SK-N-SH (cell line): Measurements from ENCODE around the gene SCRG1. TPM values are rescaled to one million over a fixed set of nuclear protein-coding genes. Genes with fewer than 3 reads are reported as not detected.

ENCODE experiments used
- CTCF ChIA-PET: fragments of 300-600, 350-600 bp; formaldehyde crosslinking; extraction: SDS; loops from one replicate; lab custom pipeline; 2021; lab: Yijun Ruan, JAX
- POLR2A ChIA-PET: fragments of 350-600 bp; sonication (Branson Sonifier 250); formaldehyde crosslinking; extraction: SDS; loops from one replicate; lab custom pipeline; 2020; ENCODE audit warnings: antibody characterized with exemption, inconsistent platforms; lab: Yijun Ruan, JAX
- DNase-seq: peaks from one replicate; pipeline ENCODE4 v3.0.0; 2012
- H2AFZ ChIP-seq: fragments of 200-600 bp; sonication (generic); 2 replicates; pipeline ENCODE4 v1.8.1; 2016; ENCODE audit warnings: antibody characterized with exemption, mild to moderate bottlenecking, low read depth
- H3F3A ChIP-seq: fragments of 200-600 bp; sonication (generic); replicated peaks from 2 replicates; pipeline ENCODE3; 2016; ENCODE audit warnings: antibody characterized with exemption, mild to moderate bottlenecking; ENCODE audit not compliant: insufficient read depth
- H3K27ac ChIP-seq, 2 experiments: fragments of 200-500 bp in 1 of 2; fragments of 200-600 bp in 1 of 2; sonication (Bioruptor generic) in 1 of 2; sonication (generic), shearing (Covaris generic) in 1 of 2; 2 replicates each; pipeline versions ENCODE4 v1.5.1 to v1.6.1; 2014 to 2016; ENCODE audit warnings: low read depth in 2 of 2, inconsistent platforms in 1 of 2, low read length in 1 of 2, mild to moderate bottlenecking in 1 of 2, mixed read lengths in 1 of 2
- H3K27me3 ChIP-seq: fragments of 200-600 bp; sonication (generic), shearing (Covaris generic); 2 replicates; pipeline ENCODE4 v1.6.1; 2016; ENCODE audit warnings: mixed run types; ENCODE audit not compliant: insufficient read depth
- H3K36me3 ChIP-seq, 2 experiments: fragments of 200-500 bp in 1 of 2; fragments of 200-600 bp in 1 of 2; sonication (Bioruptor generic) in 1 of 2; sonication (generic) in 1 of 2; replicated peaks in 1 of 2; 2 replicates each; pipeline versions ENCODE3 to v1.5.1; 2014 to 2016; ENCODE audit warnings: low read length in 1 of 2, mild to moderate bottlenecking in 1 of 2; ENCODE audit not compliant: insufficient read depth in 2 of 2, control insufficient read depth in 1 of 2
- H3K4me1 ChIP-seq, 2 experiments: fragments of 200-500 bp in 1 of 2; fragments of 200-600 bp in 1 of 2; sonication (Bioruptor generic) in 1 of 2; sonication (generic), shearing (Covaris generic) in 1 of 2; 2 replicates each; pipeline versions ENCODE4 v1.5.1 to v1.6.1; 2014 to 2016; ENCODE audit warnings: low read depth in 1 of 2, low read length in 1 of 2, mixed run types in 1 of 2; ENCODE audit not compliant: insufficient read depth in 2 of 2, control insufficient read depth in 1 of 2
- H3K4me2 ChIP-seq: fragments of 200-600 bp; sonication (generic), shearing (Covaris generic); 2 replicates; pipeline ENCODE4 v1.6.1; 2017; ENCODE audit warnings: mixed run types
- H3K4me3 ChIP-seq, 2 experiments: fragments of 200-500 bp in 1 of 2; fragments of 200-600 bp in 1 of 2; sonication (Bioruptor generic) in 1 of 2; sonication (generic), shearing (Covaris generic) in 1 of 2; 2 replicates each; pipeline versions ENCODE4 v1.5.1 to v1.8.1; 2014 to 2016; ENCODE audit warnings: low read depth in 2 of 2, inconsistent platforms in 1 of 2, low read length in 1 of 2, mild to moderate bottlenecking in 1 of 2, mixed read lengths in 1 of 2, moderate library complexity in 1 of 2
- H3K79me2 ChIP-seq: fragments of 200-600 bp; sonication (generic); 2 replicates; pipeline ENCODE4 v1.8.1; 2017; ENCODE audit warnings: mild to moderate bottlenecking; ENCODE audit not compliant: insufficient read depth
- H3K9ac ChIP-seq: fragments of 200-600 bp; sonication (generic); 2 replicates; pipeline ENCODE4 v1.6.1; 2017; ENCODE audit warnings: mixed run types
- H3K9me2 ChIP-seq: fragments of 200-600 bp; sonication (generic); 2 replicates; pipeline ENCODE4 v1.6.1; 2017; ENCODE audit warnings: mixed run types
- H3K9me3 ChIP-seq: fragments of 200-600 bp; sonication (generic); 2 replicates; pipeline ENCODE4 v1.6.1; 2017; ENCODE audit warnings: mixed run types, mild to moderate bottlenecking, moderate library complexity
- H4K20me1 ChIP-seq: fragments of 200-600 bp; sonication (generic); 2 replicates; pipeline ENCODE4 v1.6.1; 2017; ENCODE audit warnings: mild to moderate bottlenecking, mixed run types; ENCODE audit not compliant: insufficient read depth
- CHD2 ChIP-seq: fragments of 150-350 bp; IDR thresholded peaks from 2 replicates; pipeline ENCODE4 v1.6.1; 2018; ENCODE audit warnings: low read length; ENCODE audit not compliant: partially characterized antibody
- EZH2phosphoT487 ChIP-seq: fragments of 200-600 bp; sonication (generic); IDR thresholded peaks from 2 replicates; pipeline ENCODE4 v1.6.1; 2017; ENCODE audit warnings: low read depth, mixed run types, mild to moderate bottlenecking, antibody characterized with exemption, moderate library complexity, borderline replicate concordance
- FOSL2 ChIP-seq: IDR thresholded peaks from 2 replicates; pipeline ENCODE4 v1.4.0; 2012; ENCODE audit warnings: low read depth, mild to moderate bottlenecking, moderate library complexity, borderline replicate concordance
- FOXJ3 ChIP-seq: sonication (generic); formaldehyde crosslinking; IDR thresholded peaks from 2 replicates; pipeline ENCODE4 v1.5.1; 2020; ENCODE audit warnings: mild to moderate bottlenecking, missing genetic modification reagents
- FOXM1 ChIP-seq: IDR thresholded peaks from 2 replicates; pipeline ENCODE4 v1.4.0; 2012; ENCODE audit warnings: low read depth, mild to moderate bottlenecking
- GABPA ChIP-seq: IDR thresholded peaks from 2 replicates; pipeline ENCODE4 v1.4.0; 2012; ENCODE audit warnings: low read depth, mild to moderate bottlenecking
- GATA2 ChIP-seq: sonication (generic); formaldehyde crosslinking; IDR thresholded peaks from 2 replicates; pipeline ENCODE4 v1.5.0; 2020; ENCODE audit warnings: mild to moderate bottlenecking, missing genetic modification reagents
- MEF2A ChIP-seq: IDR thresholded peaks from 2 replicates; pipeline ENCODE4 v1.4.0; 2012; ENCODE audit warnings: low read depth, borderline replicate concordance
- MXI1 ChIP-seq: IDR thresholded peaks from 2 replicates; pipeline ENCODE4 v1.6.1; 2012; ENCODE audit warnings: mild to moderate bottlenecking, low read depth, low read length, improper control_type of control experiment
- NRF1 ChIP-seq: IDR thresholded peaks from 2 replicates; pipeline ENCODE4 v1.6.1; 2012; ENCODE audit warnings: low read depth, mild to moderate bottlenecking, low read length
- POLR2AphosphoS5 ChIP-seq: IDR thresholded peaks from 2 replicates; pipeline ENCODE4 v1.6.1; 2012; ENCODE audit warnings: low read depth, low read length
- RFX5 ChIP-seq: IDR thresholded peaks from 2 replicates; pipeline ENCODE4 v1.6.1; 2012; ENCODE audit warnings: mild to moderate bottlenecking, improper control_type of control experiment, low read length
- TAF1 ChIP-seq: IDR thresholded peaks from 2 replicates; pipeline ENCODE4 v1.6.1; 2012; ENCODE audit warnings: low read depth, mild to moderate bottlenecking, low read length, moderate library complexity, borderline replicate concordance
- TCF12 ChIP-seq: IDR thresholded peaks from 2 replicates; pipeline ENCODE4 v1.4.0; 2012
- TEAD4 ChIP-seq: IDR thresholded peaks from 2 replicates; pipeline ENCODE4 v1.4.0; 2012; ENCODE audit warnings: mild to moderate bottlenecking, borderline replicate concordance; ENCODE audit not compliant: insufficient read depth
- USF2 ChIP-seq: fragments of 150-350 bp; IDR thresholded peaks from 2 replicates; pipeline ENCODE4 v1.6.1; 2017; ENCODE audit warnings: antibody characterized with exemption, low read length, low read depth, borderline replicate concordance
- YY1 ChIP-seq: IDR thresholded peaks from 2 replicates; pipeline ENCODE4 v1.4.0; 2012; ENCODE audit warnings: low read depth, mild to moderate bottlenecking
- whole genome bisulfite sequencing: methylation state at CpG from one replicate; pipeline ENCODE4 v1.1.6; 2017; ENCODE audit warnings: low lambda C conversion rate; 5-methylcytosine and 5-hydroxymethylcytosine counted together
- polyA plus RNA-seq, 3 experiments: library from polyadenylated mRNA; depleted of rRNA; stranded (reverse); fragments of >200 nt; gene quantifications; 2 replicates each; pipeline ENCODE4 v1.2.3, GENCODE V29; 2012
- TF ChIP-seq, protein P1 (sequence below): fragments of 200-600 bp; sonication (generic); IDR thresholded peaks from 2 replicates; pipeline ENCODE4 v1.6.1; 2017; ENCODE audit warnings: antibody characterized with exemption, mild to moderate bottlenecking, moderate library complexity
- TF ChIP-seq, protein P2 (sequence below): IDR thresholded peaks from 2 replicates; pipeline ENCODE4 v1.4.0; 2012; ENCODE audit warnings: low read depth, borderline replicate concordance
- TF ChIP-seq, protein P3 (sequence below): IDR thresholded peaks from 2 replicates; pipeline ENCODE4 v1.6.1; 2012; ENCODE audit warnings: mild to moderate bottlenecking, low read depth, low read length, moderate library complexity

SCRG1 gene
- polyA plus RNA-seq, 1 of the 3 experiments (the other 2 are of a cell fraction) = 0.16 TPM

DNA sequence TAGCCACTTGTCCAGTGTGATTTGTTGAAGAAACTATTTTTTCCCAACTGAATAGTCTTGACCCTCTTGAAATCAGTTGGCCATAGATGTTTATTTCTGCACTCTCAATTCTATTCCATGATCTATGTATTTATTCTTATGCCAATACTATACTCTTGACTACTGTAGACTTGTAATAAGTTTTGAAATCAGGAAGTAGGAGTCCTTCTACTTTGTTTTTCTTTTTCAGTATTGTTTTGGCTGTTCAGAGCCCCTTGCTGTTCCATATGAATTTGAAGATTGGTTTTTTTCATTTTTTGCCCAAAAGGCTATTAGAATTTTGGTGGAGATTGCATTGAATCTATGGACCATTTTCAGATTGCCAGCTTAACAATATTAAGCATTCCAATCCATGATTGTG, 17.9 kb downstream of the SCRG1 start:
- Histone ChIP-seq H3K27me3 (no peaks in the 10 kb centered on the region), H3K27ac (no peak overlapping the region), H3F3A (no peaks in the 10 kb centered on the region), H3K4me3 (no peak overlapping the region), H3K79me2 (peaks cover 7% of the 10 kb centered on the region), H3K9me2 (no peaks in the 10 kb centered on the region), H3K9ac (no peak overlapping the region), H3K4me2 (no peak overlapping the region), H4K20me1 (no peaks in the 10 kb centered on the region), H2AFZ (no peak overlapping the region), H3K4me1 (no peaks in the 10 kb centered on the region; a peak in 1 of 4 replicates), H3K9me3 (no peaks in the 10 kb centered on the region), H3K36me3 (peaks cover 16 to 21% of the 10 kb centered on the region in 2 experiments)
- ChIA-PET POLR2A (no interaction called here), CTCF (interaction anchor here (0.7 to 1.8 kb wide), 4 partner anchors 20 to 126 kb away, joined by 3 read pairs; no protein-coding TSS in a partner anchor)
- no peak for DNase-seq
- TF ChIP-seq MXI1 (no peak), FOSL2 (no peak), USF2 (no peak), CHD2 (no peak), FOXM1 (no peak), TAF1 (no peak), EZH2phosphoT487 (no peak), NRF1 (no peak), MEF2A (no peak), FOXJ3 (CRISPR knock-in tag) (no peak), YY1 (no peak)
- TF ChIP-seq, protein P1, sequence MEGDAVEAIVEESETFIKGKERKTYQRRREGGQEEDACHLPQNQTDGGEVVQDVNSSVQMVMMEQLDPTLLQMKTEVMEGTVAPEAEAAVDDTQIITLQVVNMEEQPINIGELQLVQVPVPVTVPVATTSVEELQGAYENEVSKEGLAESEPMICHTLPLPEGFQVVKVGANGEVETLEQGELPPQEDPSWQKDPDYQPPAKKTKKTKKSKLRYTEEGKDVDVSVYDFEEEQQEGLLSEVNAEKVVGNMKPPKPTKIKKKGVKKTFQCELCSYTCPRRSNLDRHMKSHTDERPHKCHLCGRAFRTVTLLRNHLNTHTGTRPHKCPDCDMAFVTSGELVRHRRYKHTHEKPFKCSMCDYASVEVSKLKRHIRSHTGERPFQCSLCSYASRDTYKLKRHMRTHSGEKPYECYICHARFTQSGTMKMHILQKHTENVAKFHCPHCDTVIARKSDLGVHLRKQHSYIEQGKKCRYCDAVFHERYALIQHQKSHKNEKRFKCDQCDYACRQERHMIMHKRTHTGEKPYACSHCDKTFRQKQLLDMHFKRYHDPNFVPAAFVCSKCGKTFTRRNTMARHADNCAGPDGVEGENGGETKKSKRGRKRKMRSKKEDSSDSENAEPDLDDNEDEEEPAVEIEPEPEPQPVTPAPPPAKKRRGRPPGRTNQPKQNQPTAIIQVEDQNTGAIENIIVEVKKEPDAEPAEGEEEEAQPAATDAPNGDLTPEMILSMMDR = no peak
- TF ChIP-seq, protein P2, sequence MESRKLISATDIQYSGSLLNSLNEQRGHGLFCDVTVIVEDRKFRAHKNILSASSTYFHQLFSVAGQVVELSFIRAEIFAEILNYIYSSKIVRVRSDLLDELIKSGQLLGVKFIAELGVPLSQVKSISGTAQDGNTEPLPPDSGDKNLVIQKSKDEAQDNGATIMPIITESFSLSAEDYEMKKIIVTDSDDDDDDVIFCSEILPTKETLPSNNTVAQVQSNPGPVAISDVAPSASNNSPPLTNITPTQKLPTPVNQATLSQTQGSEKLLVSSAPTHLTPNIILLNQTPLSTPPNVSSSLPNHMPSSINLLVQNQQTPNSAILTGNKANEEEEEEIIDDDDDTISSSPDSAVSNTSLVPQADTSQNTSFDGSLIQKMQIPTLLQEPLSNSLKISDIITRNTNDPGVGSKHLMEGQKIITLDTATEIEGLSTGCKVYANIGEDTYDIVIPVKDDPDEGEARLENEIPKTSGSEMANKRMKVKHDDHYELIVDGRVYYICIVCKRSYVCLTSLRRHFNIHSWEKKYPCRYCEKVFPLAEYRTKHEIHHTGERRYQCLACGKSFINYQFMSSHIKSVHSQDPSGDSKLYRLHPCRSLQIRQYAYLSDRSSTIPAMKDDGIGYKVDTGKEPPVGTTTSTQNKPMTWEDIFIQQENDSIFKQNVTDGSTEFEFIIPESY = no peak

GRCh38 chr4:173379929-173380328, 19.0 kb downstream of the SCRG1 start:
- Histone ChIP-seq H3K4me2 (no peak overlapping the region), H3K9me3 (no peaks in the 10 kb centered on the region), H2AFZ (no peak overlapping the region), H3F3A (no peaks in the 10 kb centered on the region), H3K27ac (no peak overlapping the region), H3K27me3 (no peaks in the 10 kb centered on the region), H3K79me2 (peaks cover 18% of the 10 kb centered on the region), H3K4me3 (no peak overlapping the region), H3K4me1 (peaks cover 0 to 2% of the 10 kb centered on the region in 2 experiments; a peak in 2 of 4 replicates), H3K36me3 (peaks cover 22 to 30% of the 10 kb centered on the region in 2 experiments), H3K9me2 (no peaks in the 10 kb centered on the region), H4K20me1 (no peaks in the 10 kb centered on the region), H3K9ac (no peak overlapping the region)
- DNase-seq = no peak
- POLR2A ChIA-PET = no interaction called here
- WGBS = 96% methylated on average over 3 of the region's 3 CpGs
- CTCF ChIA-PET = no interaction called here
- no peak for TF ChIP-seq GATA2
- TF ChIP-seq EZH2phosphoT487 = no peak
- TF ChIP-seq, protein P3, sequence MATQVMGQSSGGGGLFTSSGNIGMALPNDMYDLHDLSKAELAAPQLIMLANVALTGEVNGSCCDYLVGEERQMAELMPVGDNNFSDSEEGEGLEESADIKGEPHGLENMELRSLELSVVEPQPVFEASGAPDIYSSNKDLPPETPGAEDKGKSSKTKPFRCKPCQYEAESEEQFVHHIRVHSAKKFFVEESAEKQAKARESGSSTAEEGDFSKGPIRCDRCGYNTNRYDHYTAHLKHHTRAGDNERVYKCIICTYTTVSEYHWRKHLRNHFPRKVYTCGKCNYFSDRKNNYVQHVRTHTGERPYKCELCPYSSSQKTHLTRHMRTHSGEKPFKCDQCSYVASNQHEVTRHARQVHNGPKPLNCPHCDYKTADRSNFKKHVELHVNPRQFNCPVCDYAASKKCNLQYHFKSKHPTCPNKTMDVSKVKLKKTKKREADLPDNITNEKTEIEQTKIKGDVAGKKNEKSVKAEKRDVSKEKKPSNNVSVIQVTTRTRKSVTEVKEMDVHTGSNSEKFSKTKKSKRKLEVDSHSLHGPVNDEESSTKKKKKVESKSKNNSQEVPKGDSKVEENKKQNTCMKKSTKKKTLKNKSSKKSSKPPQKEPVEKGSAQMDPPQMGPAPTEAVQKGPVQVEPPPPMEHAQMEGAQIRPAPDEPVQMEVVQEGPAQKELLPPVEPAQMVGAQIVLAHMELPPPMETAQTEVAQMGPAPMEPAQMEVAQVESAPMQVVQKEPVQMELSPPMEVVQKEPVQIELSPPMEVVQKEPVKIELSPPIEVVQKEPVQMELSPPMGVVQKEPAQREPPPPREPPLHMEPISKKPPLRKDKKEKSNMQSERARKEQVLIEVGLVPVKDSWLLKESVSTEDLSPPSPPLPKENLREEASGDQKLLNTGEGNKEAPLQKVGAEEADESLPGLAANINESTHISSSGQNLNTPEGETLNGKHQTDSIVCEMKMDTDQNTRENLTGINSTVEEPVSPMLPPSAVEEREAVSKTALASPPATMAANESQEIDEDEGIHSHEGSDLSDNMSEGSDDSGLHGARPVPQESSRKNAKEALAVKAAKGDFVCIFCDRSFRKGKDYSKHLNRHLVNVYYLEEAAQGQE = no peak
- no peak for TF ChIP-seq GABPA
- TF ChIP-seq RFX5 = no peak
- no peak for TF ChIP-seq TEAD4
- TF ChIP-seq POLR2AphosphoS5 = no peak
- no peak for TF ChIP-seq TCF12
